PC-9 (cell line): ENCODE measurements around the gene CDS2.

ENCODE experiments used
- CTCF ChIP-seq: fragments of 200-600 bp; sonication (generic); conservative IDR thresholded peaks from 2 replicates; pipeline ENCODE4 v1.6.1; 2017; ENCODE audit warnings: mixed run types, antibody characterized with exemption, mild to moderate bottlenecking, moderate library complexity
- EZH2 ChIP-seq: fragments of 200-600 bp; sonication (generic); IDR thresholded peaks from 2 replicates; pipeline ENCODE4 v1.8.0; 2017; ENCODE audit warnings: antibody characterized with exemption, low read depth

GRCh38 chr20:5183731-5184474 is 57.1 kb downstream of the CDS2 start:
- TF ChIP-seq CTCF, result no peak
- no peak for TF ChIP-seq EZH2
